ENCODE data around the gene PRCP.
"Not testable (repeated sequence)": the region's sequence is repeated elsewhere in the genome, so short reads cannot be mapped to it uniquely, and the experiment has no call there.

DNA sequence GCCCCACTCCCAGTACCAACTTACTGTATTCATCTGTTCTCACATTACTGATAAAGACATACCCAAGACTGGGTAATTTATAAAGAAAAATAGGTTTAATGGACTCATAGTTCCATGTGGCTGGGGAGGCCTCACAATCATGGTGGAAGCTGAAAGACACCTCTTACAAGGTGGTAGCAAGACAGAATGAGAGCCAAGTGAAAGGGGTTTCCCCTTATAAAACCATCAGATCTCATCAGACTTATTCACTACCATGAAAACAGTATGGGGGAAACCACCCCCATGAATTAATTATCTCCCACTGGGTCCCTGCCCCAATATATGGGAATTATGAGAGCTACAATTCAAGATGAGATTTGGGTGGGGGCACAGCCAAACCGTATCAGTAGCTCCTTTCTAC lies 44.8 kb upstream of the PRCP start:
- TF ChIP-seq, protein P1, sequence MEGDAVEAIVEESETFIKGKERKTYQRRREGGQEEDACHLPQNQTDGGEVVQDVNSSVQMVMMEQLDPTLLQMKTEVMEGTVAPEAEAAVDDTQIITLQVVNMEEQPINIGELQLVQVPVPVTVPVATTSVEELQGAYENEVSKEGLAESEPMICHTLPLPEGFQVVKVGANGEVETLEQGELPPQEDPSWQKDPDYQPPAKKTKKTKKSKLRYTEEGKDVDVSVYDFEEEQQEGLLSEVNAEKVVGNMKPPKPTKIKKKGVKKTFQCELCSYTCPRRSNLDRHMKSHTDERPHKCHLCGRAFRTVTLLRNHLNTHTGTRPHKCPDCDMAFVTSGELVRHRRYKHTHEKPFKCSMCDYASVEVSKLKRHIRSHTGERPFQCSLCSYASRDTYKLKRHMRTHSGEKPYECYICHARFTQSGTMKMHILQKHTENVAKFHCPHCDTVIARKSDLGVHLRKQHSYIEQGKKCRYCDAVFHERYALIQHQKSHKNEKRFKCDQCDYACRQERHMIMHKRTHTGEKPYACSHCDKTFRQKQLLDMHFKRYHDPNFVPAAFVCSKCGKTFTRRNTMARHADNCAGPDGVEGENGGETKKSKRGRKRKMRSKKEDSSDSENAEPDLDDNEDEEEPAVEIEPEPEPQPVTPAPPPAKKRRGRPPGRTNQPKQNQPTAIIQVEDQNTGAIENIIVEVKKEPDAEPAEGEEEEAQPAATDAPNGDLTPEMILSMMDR (IDR thresholded peaks at IDR 0.05; ENCODE audit: low read depth, low read length, missing input control): not testable (repeated sequence)
- TF ChIP-seq, protein P2, sequence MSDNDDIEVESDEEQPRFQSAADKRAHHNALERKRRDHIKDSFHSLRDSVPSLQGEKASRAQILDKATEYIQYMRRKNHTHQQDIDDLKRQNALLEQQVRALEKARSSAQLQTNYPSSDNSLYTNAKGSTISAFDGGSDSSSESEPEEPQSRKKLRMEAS (IDR thresholded peaks at IDR 0.05): not testable (repeated sequence)
- not testable (repeated sequence) for TF ChIP-seq TAF1 (conservative IDR thresholded peaks at IDR 0.05)
